Activated naive CD4-positive, alpha-beta T cell treated with anti-CD3 and anti-CD28 coated beads, Interleukin-2, amount 10 ng/mL, durations not matched to agents 7 days and 5 days (primary cell): Measurements from ENCODE around the gene RAB8A.
A peak's percentile ranks its signal among the peaks of the same experiment; 100 is the strongest.

Experiments
- CTCF ChIA-PET: fragments of 350-600 bp; sonication (Branson Sonifier 250); formaldehyde crosslinking; loops from one replicate; lab custom pipeline; 2021; ENCODE audit warnings: antibody characterized with exemption; lab: Charles Lee
- DNase-seq: peaks from one replicate; pipeline ENCODE4 v3.0.0-alpha.2; 2020
- H3K27ac Mint-ChIP-seq: one replicate; pipeline ENCODE4 v1.8.0; 2021; ENCODE audit warnings: mild to moderate bottlenecking, moderate library complexity, mixed read lengths
- H3K27me3 Mint-ChIP-seq: one replicate; pipeline ENCODE4 v1.8.0; 2021; ENCODE audit warnings: mild to moderate bottlenecking, mixed read lengths
- H3K36me3 Mint-ChIP-seq: one replicate; pipeline ENCODE4 v1.8.0; 2021; ENCODE audit warnings: mixed read lengths
- H3K4me1 Mint-ChIP-seq: one replicate; pipeline ENCODE4 v1.8.0; 2021; ENCODE audit warnings: mixed read lengths
- H3K4me3 Mint-ChIP-seq: one replicate; pipeline ENCODE4 v1.8.0; 2021; ENCODE audit warnings: mild to moderate bottlenecking, moderate library complexity, mixed read lengths
- H3K9me3 Mint-ChIP-seq: one replicate; pipeline ENCODE4 v1.8.0; 2021; ENCODE audit warnings: mixed read lengths

RAB8A gene

GRCh38 chr19:16148443-16149229, 36.9 kb downstream of the RAB8A start:
- no peaks in the 10 kb centered on the region for H3K9me3 Mint-ChIP-seq
- no peak for DNase-seq
- CTCF ChIA-PET, result no interaction called here
- peak overlapping the region; percentile 55 for H3K27ac Mint-ChIP-seq
- H3K36me3 Mint-ChIP-seq, result peaks cover 46% of the 10 kb centered on the region
- H3K27me3 Mint-ChIP-seq, result no peaks in the 10 kb centered on the region
- peaks cover 49% of the 10 kb centered on the region for H3K4me1 Mint-ChIP-seq
- no peak overlapping the region for H3K4me3 Mint-ChIP-seq

GRCh38 chr19:16153582-16154336, 42.1 kb downstream of the RAB8A start:
- Mint-ChIP-seq H3K9me3 (no peaks in the 10 kb centered on the region), H3K4me1 (peaks cover 16% of the 10 kb centered on the region), H3K27ac (peak overlapping the region; percentile 19), H3K36me3 (peaks cover 64% of the 10 kb centered on the region), H3K4me3 (no peak overlapping the region), H3K27me3 (no peaks in the 10 kb centered on the region)
- no peak for DNase-seq
- CTCF ChIA-PET, result interaction anchor here (1.3 kb wide), 1 partner anchor 28 kb away, joined by 3 read pairs; no protein-coding TSS in a partner anchor

GRCh38 chr19:16154557-16154956, 42.9 kb downstream of the RAB8A start:
- Mint-ChIP-seq H3K4me3 (no peak overlapping the region), H3K36me3 (peaks cover 56% of the 10 kb centered on the region), H3K27me3 (no peaks in the 10 kb centered on the region), H3K27ac (peak overlapping the region; percentile 33), H3K9me3 (no peaks in the 10 kb centered on the region), H3K4me1 (peaks cover 8% of the 10 kb centered on the region)
- DNase-seq, result no peak
- CTCF ChIA-PET, result no interaction called here

- Mint-ChIP-seq H3K27me3 (no peaks in the 10 kb centered on the region), H3K36me3 (peaks cover 53% of the 10 kb centered on the region), H3K4me3 (no peak overlapping the region), H3K4me1 (peaks cover 6% of the 10 kb centered on the region), H3K27ac (no peak overlapping the region), H3K9me3 (no peaks in the 10 kb centered on the region)
- CTCF ChIA-PET, result no interaction called here
- no peak for DNase-seq
These were observed 43.4 kb downstream of the RAB8A start for GRCh38 chr19:16155128-16155527.

- CTCF ChIA-PET, result no interaction called here
- Mint-ChIP-seq H3K36me3 (peaks cover 49% of the 10 kb centered on the region), H3K4me3 (no peak overlapping the region), H3K27ac (no peak overlapping the region), H3K4me1 (peaks cover 19% of the 10 kb centered on the region), H3K27me3 (no peaks in the 10 kb centered on the region), H3K9me3 (no peaks in the 10 kb centered on the region)
- DNase-seq, result no peak
These were observed 45.2 kb downstream of the RAB8A start for GRCh38 chr19:16156904-16157303.

GRCh38 chr19:16157601-16158000, 45.9 kb downstream of the RAB8A start:
- CTCF ChIA-PET, result no interaction called here
- no peaks in the 10 kb centered on the region for H3K27me3 Mint-ChIP-seq
- H3K27ac Mint-ChIP-seq, result no peak overlapping the region
- H3K36me3 Mint-ChIP-seq, result peaks cover 46% of the 10 kb centered on the region
- no peak overlapping the region for H3K4me3 Mint-ChIP-seq
- peaks cover 20% of the 10 kb centered on the region for H3K4me1 Mint-ChIP-seq
- no peaks in the 10 kb centered on the region for H3K9me3 Mint-ChIP-seq
- DNase-seq, result no peak

- Mint-ChIP-seq H3K4me3 (no peak overlapping the region), H3K27ac (no peak overlapping the region), H3K36me3 (peaks cover 26% of the 10 kb centered on the region), H3K9me3 (no peaks in the 10 kb centered on the region), H3K4me1 (peaks cover 20% of the 10 kb centered on the region), H3K27me3 (no peaks in the 10 kb centered on the region)
- CTCF ChIA-PET, result no interaction called here
- DNase-seq, result no peak
These were observed 48.0 kb downstream of the RAB8A start for GRCh38 chr19:16159655-16160054.

- no peak for DNase-seq
- CTCF ChIA-PET, result interaction anchor here (1.7 kb wide), 1 partner anchor 118 kb away, joined by 4 read pairs; no protein-coding TSS in a partner anchor
- H3K9me3 Mint-ChIP-seq, result no peaks in the 10 kb centered on the region
- no peaks in the 10 kb centered on the region for H3K27me3 Mint-ChIP-seq
- peaks cover 18% of the 10 kb centered on the region for H3K36me3 Mint-ChIP-seq
- peaks cover 16% of the 10 kb centered on the region for H3K4me1 Mint-ChIP-seq
- H3K27ac Mint-ChIP-seq, result no peak overlapping the region
- H3K4me3 Mint-ChIP-seq, result no peak overlapping the region
These were observed 48.8 kb downstream of the RAB8A start for GRCh38 chr19:16160445-16160942.

GRCh38 chr19:16160943-16161560, 49.4 kb downstream of the RAB8A start:
- H3K27me3 Mint-ChIP-seq, result no peaks in the 10 kb centered on the region
- CTCF ChIA-PET, result interaction anchor here (0.7 to 1.7 kb wide), 2 partner anchors 110 to 119 kb away, joined by 3 to 4 read pairs; no protein-coding TSS in a partner anchor
- H3K27ac Mint-ChIP-seq, result no peak overlapping the region
- H3K4me1 Mint-ChIP-seq, result peaks cover 16% of the 10 kb centered on the region
- H3K36me3 Mint-ChIP-seq, result peaks cover 13% of the 10 kb centered on the region
- H3K4me3 Mint-ChIP-seq, result no peak overlapping the region
- H3K9me3 Mint-ChIP-seq, result no peaks in the 10 kb centered on the region
- DNase-seq, result no peak

- H3K9me3 Mint-ChIP-seq, result no peaks in the 10 kb centered on the region
- no peak overlapping the region for H3K4me3 Mint-ChIP-seq
- H3K27me3 Mint-ChIP-seq, result no peaks in the 10 kb centered on the region
- CTCF ChIA-PET, result interaction anchor here (0.7 to 1.7 kb wide), 2 partner anchors 110 to 120 kb away, joined by 3 to 4 read pairs; no protein-coding TSS in a partner anchor
- H3K27ac Mint-ChIP-seq, result no peak overlapping the region
- no peak for DNase-seq
- peaks cover 7% of the 10 kb centered on the region for H3K36me3 Mint-ChIP-seq
- peaks cover 16% of the 10 kb centered on the region for H3K4me1 Mint-ChIP-seq
These were observed 50.2 kb downstream of the RAB8A start for GRCh38 chr19:16161840-16162239.

- Mint-ChIP-seq H3K36me3 (no peaks in the 10 kb centered on the region), H3K4me1 (peaks cover 24% of the 10 kb centered on the region), H3K27me3 (no peaks in the 10 kb centered on the region), H3K27ac (no peak overlapping the region), H3K4me3 (no peak overlapping the region), H3K9me3 (peaks cover 7% of the 10 kb centered on the region)
- CTCF ChIA-PET, result no interaction called here
- DNase-seq, result no peak
These were observed 52.7 kb downstream of the RAB8A start for GRCh38 chr19:16164222-16164890.

- no peak overlapping the region for H3K27ac Mint-ChIP-seq
- H3K9me3 Mint-ChIP-seq, result peaks cover 7% of the 10 kb centered on the region
- no peak for DNase-seq
- no peak overlapping the region for H3K4me3 Mint-ChIP-seq
- no peaks in the 10 kb centered on the region for H3K36me3 Mint-ChIP-seq
- peaks cover 12% of the 10 kb centered on the region for H3K4me1 Mint-ChIP-seq
- no peaks in the 10 kb centered on the region for H3K27me3 Mint-ChIP-seq
- CTCF ChIA-PET, result no interaction called here
These were observed 54.7 kb downstream of the RAB8A start for GRCh38 chr19:16166417-16166816.

GRCh38 chr19:16167055-16167454, 55.4 kb downstream of the RAB8A start:
- peaks cover 8% of the 10 kb centered on the region for H3K4me1 Mint-ChIP-seq
- no peak overlapping the region for H3K27ac Mint-ChIP-seq
- peaks cover 3% of the 10 kb centered on the region for H3K27me3 Mint-ChIP-seq
- CTCF ChIA-PET, result no interaction called here
- H3K9me3 Mint-ChIP-seq, result peaks cover 7% of the 10 kb centered on the region
- no peak for DNase-seq
- no peak overlapping the region for H3K4me3 Mint-ChIP-seq
- H3K36me3 Mint-ChIP-seq, result no peaks in the 10 kb centered on the region
